SK-N-SH treated with all-trans-retinoic acid at 6 μM for 48 hours (cell line): ENCODE data around the gene VAV3.

ENCODE experiments used
- ARNTL ChIP-seq: fragments of 450-650 bp; formaldehyde crosslinking; IDR thresholded peaks from 2 replicates; pipeline ENCODE4 v1.5.0; 2020; ENCODE audit warnings: low read depth, mild to moderate bottlenecking, moderate library complexity, borderline replicate concordance
- BACH2 ChIP-seq: fragments of 250-450 bp; sonication (Bioruptor Pico); IDR thresholded peaks from 2 replicates; pipeline ENCODE4 v1.9.0; 2021; ENCODE audit warnings: mild to moderate bottlenecking, borderline replicate concordance
- CREB5 ChIP-seq: fragments of 250-450 bp; sonication (Bioruptor Pico); IDR thresholded peaks from 2 replicates; pipeline ENCODE4 v1.5.1; 2020; ENCODE audit warnings: low read depth, mild to moderate bottlenecking, moderate library complexity
- CSDC2 ChIP-seq: fragments of 250-450 bp; sonication (Bioruptor Pico); IDR thresholded peaks from 2 replicates; pipeline ENCODE4 v1.5.0; 2020; ENCODE audit warnings: mild to moderate bottlenecking, moderate library complexity
- CSRNP3 ChIP-seq: fragments of 250-450 bp; sonication (Bioruptor Pico); IDR thresholded peaks from 2 replicates; pipeline ENCODE4 v1.5.1; 2021; ENCODE audit warnings: mild to moderate bottlenecking, moderate library complexity
- ISL1 ChIP-seq: fragments of 250-450 bp; sonication (Bioruptor Pico); IDR thresholded peaks from 2 replicates; pipeline ENCODE4 v2.1.2; 2022; ENCODE audit warnings: mild to moderate bottlenecking, moderate library complexity
- PATZ1 ChIP-seq: fragments of 250-450 bp; sonication (Bioruptor Pico); IDR thresholded peaks from 2 replicates; pipeline ENCODE4 v1.8.0; 2020; ENCODE audit warnings: mild to moderate bottlenecking, moderate library complexity, borderline replicate concordance
- RARB ChIP-seq: fragments of 250-450 bp; sonication (Bioruptor Pico); IDR thresholded peaks from 2 replicates; pipeline ENCODE4 v1.8.0; 2021; ENCODE audit warnings: mild to moderate bottlenecking, moderate library complexity
- TCF4 ChIP-seq: fragments of 250-450 bp; sonication (Bioruptor Pico); IDR thresholded peaks from 2 replicates; pipeline ENCODE4 v1.8.0; 2021; ENCODE audit warnings: mild to moderate bottlenecking, moderate library complexity, borderline replicate concordance
- ZNF565 ChIP-seq: fragments of 450-650 bp; formaldehyde crosslinking; conservative IDR thresholded peaks from 2 replicates; pipeline ENCODE4 v1.5.0; 2020; ENCODE audit warnings: low read depth, mild to moderate bottlenecking, moderate library complexity
- ZNF70 ChIP-seq: fragments of 450-650 bp; formaldehyde crosslinking; IDR thresholded peaks from 2 replicates; pipeline ENCODE4 v1.5.0; 2020; ENCODE audit warnings: mild to moderate bottlenecking, moderate library complexity
- ZNF8 ChIP-seq: fragments of 450-650 bp; formaldehyde crosslinking; IDR thresholded peaks from 2 replicates; pipeline ENCODE4 v1.5.0; 2020; ENCODE audit warnings: mild to moderate bottlenecking, moderate library complexity

GRCh38 chr1:107664982-107665925, 299.7 kb downstream of the VAV3 start:
- no peak for TF ChIP-seq CREB5
- no peak for TF ChIP-seq PATZ1 (CRISPR knock-in tag)
- TF ChIP-seq TCF4 (CRISPR knock-in tag), result no peak
- no peak for TF ChIP-seq CSDC2 (CRISPR knock-in tag)
- no peak for TF ChIP-seq RARB (CRISPR knock-in tag)
- no peak for TF ChIP-seq BACH2 (CRISPR knock-in tag)
- TF ChIP-seq ARNTL (CRISPR knock-in tag), result no peak
- no peak for TF ChIP-seq CSRNP3
- TF ChIP-seq ISL1, result no peak
- no peak for TF ChIP-seq ZNF70 (CRISPR knock-in tag)
- no peak for TF ChIP-seq ZNF8 (CRISPR knock-in tag)
- TF ChIP-seq ZNF565 (CRISPR knock-in tag), result no peak
